Heart left ventricle (tissue), 16 donors: ENCODE measurements around the gene PLP2. TPM values are rescaled to one million over a fixed set of nuclear protein-coding genes. Genes with fewer than 3 reads are reported as not detected.

ENCODE experiments used
- ATAC-seq, 4 donors: fragments of 200-7000 bp; cut with Tn5 transposase; one replicate each; pipeline ENCODE4 v1.9.1; 2020 to 2022; ENCODE audit warnings: moderate library complexity in 4 of 4, mild to moderate bottlenecking in 3 of 4, moderate number of reproducible peaks in 1 of 4
- DNase-seq, 5 donors: peaks; one replicate each; pipeline ENCODE4 v3.0.0-alpha.2; 2020
- H3K27ac ChIP-seq, 12 donors: fragments of 200-600 bp; sonication (generic) in 4 of 12; one replicate each; pipeline versions ENCODE4 v1.5.0 to v1.8.0; 2016 to 2022; ENCODE audit warnings: mild to moderate bottlenecking in 2 of 12
- H3K27me3 ChIP-seq, 9 donors: fragments of 200-600 bp; sonication (generic) in 2 of 9; one replicate each; pipeline versions ENCODE4 v1.5.1 to v1.8.0; 2016 to 2022; ENCODE audit warnings: mild to moderate bottlenecking in 3 of 9
- H3K36me3 ChIP-seq, 9 donors: fragments of 200-600 bp; sonication (generic) in 2 of 9; one replicate each; pipeline versions ENCODE4 v1.5.0 to v1.8.0; 2018 to 2022; ENCODE audit warnings: mild to moderate bottlenecking in 2 of 9
- H3K4me1 ChIP-seq, 12 donors: fragments of 200-600 bp; sonication (generic) in 4 of 12; one replicate each; pipeline versions ENCODE4 v1.5.0 to v1.8.0; 2016 to 2022; ENCODE audit warnings: mild to moderate bottlenecking in 3 of 12
- H3K4me3 ChIP-seq, 12 donors: fragments of 200-600 bp; sonication (generic) in 4 of 12; one replicate each; pipeline versions ENCODE4 v1.5.0 to v1.8.0; 2017 to 2022; ENCODE audit warnings: mild to moderate bottlenecking in 9 of 12, moderate library complexity in 4 of 12
- H3K9me3 ChIP-seq, 12 donors: fragments of 200-600 bp; sonication (generic) in 4 of 12; one replicate each; pipeline versions ENCODE4 v1.5.0 to v1.8.0; 2016 to 2022; ENCODE audit warnings: mild to moderate bottlenecking in 1 of 12
- POLR2A ChIP-seq, 2 donors: fragments of 450-650 bp; IDR thresholded peaks; one replicate each; pipeline ENCODE4 v1.6.1; 2017; ENCODE audit warnings: antibody characterized with exemption in 2 of 2, mild to moderate bottlenecking in 2 of 2, moderate library complexity in 2 of 2
- WGBS, 4 donors: extraction: QIAGEN DNeasy Blood & Tissue Kit in 2 of 4; methylation state at CpG; one replicate each; pipeline versions ENCODE4 v1.1.5 to v1.1.7; 2013 to 2018; 5-methylcytosine and 5-hydroxymethylcytosine counted together
- intact Hi-C, 10 donors: fragments of 100-400 bp; cut with DNase I; formaldehyde crosslinking; loops; one replicate each; pipeline versions ENCODE4 v1.11.1 to v1.14.2; 2022
- polyA plus RNA-seq, 2 donors: library from polyadenylated mRNA; stranded (reverse); fragments of 200-250 nt; gene quantifications; one replicate each; pipeline ENCODE4 v1.2.3, GENCODE V29; 2013
- total RNA-seq, 9 donors: library from RNA; depleted of rRNA in 2 of 9; stranded (reverse); fragments of >200 nt in 2 of 9; fragmentation: NEBNext Ultra II Directional in 3 of 9; extraction: Animal tissue kit (Norgen Biotek cat#: 25700) in 3 of 9; gene quantifications; one replicate each; pipeline versions ENCODE4 v1.1.0 to v1.2.4, GENCODE V29; 2016 to 2023
- TF ChIP-seq, protein P1 (sequence below), 12 donors: fragments of 200-600 bp; sonication (generic) in 4 of 12; IDR thresholded peaks; one replicate each; pipeline versions ENCODE4 v1.5.0 to v1.8.0; 2018 to 2022; ENCODE audit warnings: antibody characterized with exemption in 12 of 12, mild to moderate bottlenecking in 5 of 12
- donor health status: ischemic (EF 13 %, LVEDD 7.1; RV severe dilation, severe dysfunction).
- donor health status: healthy with polysubstance abuse.
- donor health status: DM: no; HTN: yes; CAD: no.
- donor health status: DM: no; HTN: no; CAD: no.
- donor health status: ischemic (EF 25% LVEDD 6.9; RV normal size, moderate dysfunction).
- donor health status: ischemic (EF 25% LVEDD 5.7; RV mildly dilated, moderate dysfunction).
- donor health status: healthy.
- donor health status: DM: yes; HTN: yes; CAD: no.
- donor health status: ischemic (EF 35%, LVEDD 5.7; RV mildly dilated, moderate dysfunction).
- donor health status: nonischemic (EF 11% LVEDD 7.7; RV severe dilation, severe dysfunction).
- donor health status: DM: yes; HTN: yes; CAD: no.
- donor health status: PGD.
- donor health status: ischemic (EF 29% LVEDD 5.4; RV normal size, mild dysfunction).
- donor health status: nonischemic (EF 23%, LVEDD 6.1; RV moderate dilation, normal function).

PLP2 gene
- total and polyA plus RNA-seq, 11 donors: 22.4 to 373 (median 63.0) TPM

- 41 to 52% (median 45%) methylated on average over 4 of the region's 4 CpGs for WGBS, 4 donors
- Histone ChIP-seq H3K4me1 (peaks cover 0 to 8% (median 2%) of the 10 kb centered on the region in 12 donors), H3K4me3 (no peak overlapping the region), H3K9me3 (no peaks in the 10 kb centered on the region), H3K27ac (no peak overlapping the region), H3K36me3 (no peaks in the 10 kb centered on the region), H3K27me3 (peaks cover 0 to 5% (median 0%) of the 10 kb centered on the region in 9 donors)
- intact Hi-C loops: loop anchor here in 1 of 10 donors (10.0 kb wide), 1 partner anchor 60 kb away; the partner anchor contains the start of genes FOXP3 and PPP1R3F
- TF ChIP-seq, protein P1, sequence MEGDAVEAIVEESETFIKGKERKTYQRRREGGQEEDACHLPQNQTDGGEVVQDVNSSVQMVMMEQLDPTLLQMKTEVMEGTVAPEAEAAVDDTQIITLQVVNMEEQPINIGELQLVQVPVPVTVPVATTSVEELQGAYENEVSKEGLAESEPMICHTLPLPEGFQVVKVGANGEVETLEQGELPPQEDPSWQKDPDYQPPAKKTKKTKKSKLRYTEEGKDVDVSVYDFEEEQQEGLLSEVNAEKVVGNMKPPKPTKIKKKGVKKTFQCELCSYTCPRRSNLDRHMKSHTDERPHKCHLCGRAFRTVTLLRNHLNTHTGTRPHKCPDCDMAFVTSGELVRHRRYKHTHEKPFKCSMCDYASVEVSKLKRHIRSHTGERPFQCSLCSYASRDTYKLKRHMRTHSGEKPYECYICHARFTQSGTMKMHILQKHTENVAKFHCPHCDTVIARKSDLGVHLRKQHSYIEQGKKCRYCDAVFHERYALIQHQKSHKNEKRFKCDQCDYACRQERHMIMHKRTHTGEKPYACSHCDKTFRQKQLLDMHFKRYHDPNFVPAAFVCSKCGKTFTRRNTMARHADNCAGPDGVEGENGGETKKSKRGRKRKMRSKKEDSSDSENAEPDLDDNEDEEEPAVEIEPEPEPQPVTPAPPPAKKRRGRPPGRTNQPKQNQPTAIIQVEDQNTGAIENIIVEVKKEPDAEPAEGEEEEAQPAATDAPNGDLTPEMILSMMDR (IDR thresholded peaks at IDR 0.05): no peak
- no peak for TF ChIP-seq POLR2A (IDR thresholded peaks at IDR 0.05)
- DNase-seq (no peak), ATAC-seq (no peak)
Measured at GRCh38 chrX:49204709-49205108, 33.0 kb downstream of the PLP2 start.

DNA sequence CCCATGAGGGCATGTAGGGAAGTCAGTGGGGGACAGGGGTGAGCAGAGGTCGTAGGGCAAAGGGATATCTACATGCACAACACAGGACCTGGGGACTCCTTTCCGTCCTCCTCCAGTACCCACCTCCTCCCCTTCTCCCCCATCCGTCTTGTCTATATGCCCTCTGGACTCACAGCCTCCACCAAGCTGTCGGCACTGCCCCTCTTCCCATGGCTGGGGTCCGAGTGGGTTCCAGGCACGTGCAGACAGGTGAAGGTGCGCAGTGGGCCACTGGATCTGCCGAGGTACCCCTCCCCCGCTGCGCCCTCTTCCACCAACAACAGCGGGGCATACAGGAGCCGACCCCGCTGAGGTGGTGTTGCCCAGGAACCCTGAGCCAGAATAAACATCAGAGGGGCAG lies 33.7 kb downstream of the PLP2 start:
- DNase-seq (no peak), ATAC-seq (no peak)
- intact Hi-C loops: loop anchor here in 1 of 10 donors (10.0 kb wide), 1 partner anchor 59 kb away; the partner anchor contains the start of genes FOXP3 and PPP1R3F
- Histone ChIP-seq H3K4me1 (peaks cover 0 to 5% (median 1%) of the 10 kb centered on the region in 12 donors), H3K9me3 (no peaks in the 10 kb centered on the region), H3K36me3 (no peaks in the 10 kb centered on the region), H3K27ac (no peak overlapping the region), H3K4me3 (no peak overlapping the region), H3K27me3 (peaks cover 0 to 5% (median 0%) of the 10 kb centered on the region in 9 donors)
- WGBS, 4 donors: 73 to 80% (median 77%) methylated on average over 13 of the region's 13 CpGs
- TF ChIP-seq POLR2A (IDR thresholded peaks at IDR 0.05): no peak
- TF ChIP-seq, protein P1 (IDR thresholded peaks at IDR 0.05): no peak

- Histone ChIP-seq H3K9me3 (no peaks in the 10 kb centered on the region), H3K36me3 (no peaks in the 10 kb centered on the region), H3K4me3 (no peak overlapping the region), H3K4me1 (no peaks in the 10 kb centered on the region), H3K27me3 (peaks cover 0 to 5% (median 0%) of the 10 kb centered on the region in 9 donors), H3K27ac (no peak overlapping the region)
- no peak for TF ChIP-seq POLR2A (IDR thresholded peaks at IDR 0.05)
- TF ChIP-seq, protein P1 (IDR thresholded peaks at IDR 0.05): no peak
- ATAC-seq (no peak), DNase-seq (no peak)
- whole genome bisulfite sequencing, 4 donors: 76 to 90% (median 85%) methylated on average over 7 to 8 of the region's 8 CpGs
- intact Hi-C loops: loop anchor here in 1 of 10 donors (10.0 kb wide), 1 partner anchor 58 kb away; the partner anchor contains the start of genes FOXP3 and PPP1R3F
Measured at GRCh38 chrX:49206543-49206942, 34.8 kb downstream of the PLP2 start.

- Histone ChIP-seq H3K27ac (no peak overlapping the region), H3K9me3 (no peaks in the 10 kb centered on the region), H3K27me3 (peaks cover 0 to 5% (median 0%) of the 10 kb centered on the region in 9 donors), H3K36me3 (no peaks in the 10 kb centered on the region), H3K4me3 (no peak overlapping the region), H3K4me1 (no peaks in the 10 kb centered on the region)
- DNase-seq (no peak), ATAC-seq (no peak)
- intact Hi-C loops: loop anchor here in 1 of 10 donors (10.0 kb wide), 1 partner anchor 56 kb away; the partner anchor contains the start of genes FOXP3 and PPP1R3F
- WGBS, 4 donors: 85 to 92% (median 88%) methylated on average over 5 of the region's 5 CpGs
- no peak for TF ChIP-seq POLR2A (IDR thresholded peaks at IDR 0.05)
- TF ChIP-seq, protein P1 (IDR thresholded peaks at IDR 0.05): no peak
Measured at GRCh38 chrX:49208399-49208798, 36.7 kb downstream of the PLP2 start.
